HG02938 (cell line): ENCODE results near the gene TSSK3.
A peak's percentile ranks its signal among the peaks of the same experiment; 100 is the strongest.

ENCODE experiments used
- ATAC-seq: cut with Tn5 transposase; IDR thresholded peaks from one replicate; pipeline ENCODE4 v1.9.1; 2021; ENCODE audit warnings: mild to moderate bottlenecking, moderate library complexity; ENCODE audit not compliant: unreplicated experiment

Gene TSSK3, protein sequence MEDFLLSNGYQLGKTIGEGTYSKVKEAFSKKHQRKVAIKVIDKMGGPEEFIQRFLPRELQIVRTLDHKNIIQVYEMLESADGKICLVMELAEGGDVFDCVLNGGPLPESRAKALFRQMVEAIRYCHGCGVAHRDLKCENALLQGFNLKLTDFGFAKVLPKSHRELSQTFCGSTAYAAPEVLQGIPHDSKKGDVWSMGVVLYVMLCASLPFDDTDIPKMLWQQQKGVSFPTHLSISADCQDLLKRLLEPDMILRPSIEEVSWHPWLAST

DNA sequence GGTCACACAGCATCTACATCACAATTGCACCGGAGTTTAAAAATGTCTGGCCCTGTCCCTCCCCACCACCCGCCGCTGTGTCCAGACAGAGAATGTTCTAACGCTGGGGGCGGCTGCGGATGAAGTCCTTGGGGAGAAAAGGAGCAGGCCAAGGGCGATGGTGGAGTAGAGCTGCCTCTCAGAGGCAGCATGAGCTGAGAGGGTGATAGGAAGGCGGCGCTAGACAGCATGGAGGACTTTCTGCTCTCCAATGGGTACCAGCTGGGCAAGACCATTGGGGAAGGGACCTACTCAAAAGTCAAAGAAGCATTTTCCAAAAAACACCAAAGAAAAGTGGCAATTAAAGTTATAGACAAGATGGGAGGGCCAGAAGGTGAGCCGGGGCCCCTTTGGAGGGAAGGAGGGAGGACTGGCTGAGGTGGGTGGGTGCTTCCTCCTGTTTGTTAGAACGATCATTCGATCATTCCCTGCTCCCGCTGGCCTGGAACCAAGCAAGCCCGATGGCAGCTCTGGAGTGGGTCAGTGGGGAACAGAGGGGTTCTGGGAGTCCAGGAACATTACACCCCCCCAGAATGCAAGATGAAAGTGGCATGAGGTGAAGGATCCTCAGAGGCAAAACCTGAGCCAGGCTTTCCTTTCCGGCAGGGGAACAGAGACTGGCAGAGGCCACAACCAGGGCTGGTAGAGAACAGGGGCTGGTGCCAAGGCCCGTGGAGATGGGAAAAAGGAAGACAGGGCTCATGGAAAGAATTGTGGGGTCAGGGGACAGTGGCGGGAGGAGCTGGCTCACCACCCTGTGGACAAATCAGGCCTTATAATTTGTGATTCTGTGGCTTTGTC is at the start of gene TSSK3, which contains the start of gene FAM229A:
Gene TSSK3 (plus strand): TSS at position 66 of the 840 bp plus-strand sequence. CDS start 163 bp downstream, at position 229.
Gene FAM229A (minus strand): TSS at position 12 of the 840 bp plus-strand sequence. CDS start 394 bp downstream, outside the sequence.
- no peak for ATAC-seq

DNA sequence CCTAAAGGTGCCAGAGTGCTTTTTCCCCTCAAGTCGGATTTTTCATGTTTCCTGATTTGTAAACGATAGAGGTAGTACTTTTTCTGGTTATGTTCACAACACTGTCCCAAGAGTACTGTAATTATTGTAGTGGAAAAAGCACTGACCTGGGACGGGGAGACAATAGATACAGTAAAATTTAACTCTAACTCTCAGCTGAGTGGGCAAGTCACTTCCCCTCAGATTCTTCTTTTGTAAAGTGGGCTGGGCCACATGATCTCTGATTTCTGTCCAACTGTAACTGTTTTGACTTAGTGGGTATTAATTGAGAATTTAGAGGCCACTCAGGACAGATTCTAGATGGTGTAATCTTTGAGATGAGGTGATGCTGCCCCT is 45.4 kb upstream of the TSSK3 start:
- ATAC-seq, result peak; percentile 25

DNA sequence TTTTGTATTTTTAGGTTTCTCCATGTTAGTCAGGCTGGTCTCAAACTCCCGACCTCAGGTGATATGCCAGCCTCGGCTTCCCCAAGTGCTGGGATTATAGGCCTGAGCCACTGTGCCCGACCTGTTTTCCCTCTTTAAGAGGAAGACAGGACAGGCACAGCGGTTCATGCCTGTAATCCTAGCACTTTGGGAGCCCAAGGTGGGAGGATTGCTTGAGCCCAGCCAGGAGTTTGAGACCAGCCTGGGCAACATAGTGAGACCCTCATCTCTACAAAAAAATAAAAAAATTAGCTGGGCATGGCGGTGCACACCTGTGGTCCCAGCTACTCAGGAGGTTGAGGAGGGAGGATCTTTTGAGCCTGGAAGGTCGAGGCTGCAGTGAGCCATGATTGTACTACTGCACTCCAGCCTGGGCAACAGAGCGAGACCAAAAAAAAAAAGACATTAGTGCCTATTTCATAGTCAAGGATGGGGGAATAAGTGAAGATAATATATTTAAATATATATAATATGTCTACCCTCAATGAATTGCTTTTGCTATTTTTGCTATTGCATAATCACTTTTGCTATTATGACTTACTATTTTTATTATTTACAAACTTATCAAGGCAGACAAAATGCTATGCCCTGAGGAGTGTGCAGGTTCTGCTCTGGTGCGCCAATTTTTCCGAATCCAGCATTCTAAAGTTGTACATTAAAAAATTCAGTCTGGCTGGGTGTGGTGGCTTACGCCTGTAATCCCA is 44.0 kb upstream of the TSSK3 start:
- no peak for ATAC-seq

DNA sequence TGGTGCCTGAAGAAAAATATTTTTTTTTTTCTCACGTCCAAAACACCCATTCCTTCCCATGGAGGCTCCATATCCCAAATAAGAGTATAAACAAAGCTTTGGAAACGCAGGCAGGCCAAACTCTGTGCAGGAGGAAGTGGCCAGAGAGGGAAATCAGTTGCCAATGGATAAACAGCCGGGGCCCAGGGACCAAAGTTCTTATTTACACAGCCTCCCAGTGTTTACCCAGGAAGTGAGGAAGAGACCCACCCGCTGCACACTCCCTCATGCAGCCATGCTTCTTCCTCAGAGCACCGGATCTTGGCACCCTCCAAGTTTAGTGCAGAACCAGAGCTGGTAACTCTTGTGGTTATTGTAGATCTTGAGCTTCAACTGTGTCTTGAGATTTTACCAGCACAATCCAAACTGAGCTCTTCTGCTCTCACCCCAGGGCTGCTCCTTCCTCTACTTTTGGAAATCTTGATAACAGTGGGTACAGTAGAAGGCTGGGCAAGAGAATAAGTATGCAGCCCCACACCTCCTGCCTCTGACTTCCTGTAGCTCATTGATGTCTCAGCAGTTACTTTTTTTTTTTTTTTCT is 40.5 kb upstream of the TSSK3 start:
- no peak for ATAC-seq

DNA sequence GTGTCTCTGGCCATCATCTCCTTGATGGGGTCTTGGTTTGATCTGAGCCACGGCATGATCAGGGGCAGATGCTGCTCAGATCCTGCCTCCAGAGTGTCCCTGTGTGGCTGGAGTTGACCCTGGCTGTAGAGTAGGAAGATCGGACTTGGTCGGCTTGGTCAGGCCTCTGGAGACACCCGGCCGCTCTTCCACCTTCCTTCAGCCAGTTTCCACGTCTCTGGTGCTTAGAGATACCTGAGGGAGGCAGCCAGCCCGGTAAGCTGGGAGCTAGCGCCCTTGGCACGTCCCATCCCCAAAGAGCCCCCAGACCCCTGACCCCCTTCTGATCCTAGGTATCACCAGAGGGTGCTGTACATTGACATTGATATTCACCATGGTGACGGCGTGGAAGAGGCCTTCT is 35.1 kb upstream of the TSSK3 start:
- no peak for ATAC-seq

DNA sequence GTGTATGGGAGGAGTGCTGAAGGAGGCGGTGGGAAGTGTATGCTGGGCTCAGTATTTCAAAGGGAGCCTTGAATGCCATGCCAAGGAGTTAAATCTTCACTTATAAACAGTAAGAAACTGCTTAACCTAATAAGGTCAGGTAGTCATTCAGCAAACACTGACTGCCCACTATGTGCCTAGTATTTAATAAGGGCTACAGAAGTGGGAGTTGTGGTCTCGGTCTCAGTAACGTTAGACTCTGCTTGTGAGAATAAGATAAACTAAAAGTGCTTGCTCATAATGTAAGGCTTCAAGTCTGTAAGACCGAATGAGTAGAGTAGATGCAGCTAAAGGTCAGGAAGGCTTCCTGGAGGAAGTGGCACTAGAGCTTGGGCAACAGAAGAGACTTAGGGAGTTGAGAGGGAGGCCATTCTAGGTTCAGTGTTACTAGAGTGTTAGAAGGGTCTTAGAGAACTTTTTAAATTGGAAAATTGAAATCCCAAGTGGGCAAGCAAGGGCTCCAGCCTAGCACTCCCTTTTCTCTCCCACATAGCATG is 32.3 kb upstream of the TSSK3 start:
- ATAC-seq, result no peak

DNA sequence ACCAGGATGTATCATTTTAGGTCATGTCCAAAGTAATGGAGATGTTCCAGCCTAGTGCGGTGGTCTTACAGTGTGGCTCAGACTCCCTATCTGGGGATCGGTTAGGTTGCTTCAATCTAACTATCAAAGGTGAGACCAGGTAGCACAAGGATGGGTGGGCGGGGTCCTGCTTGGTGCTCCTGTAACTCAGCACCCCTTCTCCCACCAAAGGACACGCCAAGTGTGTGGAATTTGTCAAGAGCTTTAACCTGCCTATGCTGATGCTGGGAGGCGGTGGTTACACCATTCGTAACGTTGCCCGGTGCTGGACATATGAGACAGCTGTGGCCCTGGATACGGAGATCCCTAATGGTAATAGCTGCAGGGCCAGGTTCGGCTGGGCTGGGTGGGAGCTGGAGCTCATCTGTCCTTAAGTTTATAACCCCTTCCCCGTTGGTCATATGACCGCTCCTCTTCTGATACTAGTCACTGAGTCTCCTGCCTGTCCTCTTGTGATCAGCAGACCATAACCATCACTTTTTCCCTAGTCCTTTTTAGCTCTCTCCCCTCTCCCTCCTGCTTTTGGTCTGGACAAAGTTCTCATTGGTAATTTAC is 31.7 kb upstream of the TSSK3 start:
- no peak for ATAC-seq

DNA sequence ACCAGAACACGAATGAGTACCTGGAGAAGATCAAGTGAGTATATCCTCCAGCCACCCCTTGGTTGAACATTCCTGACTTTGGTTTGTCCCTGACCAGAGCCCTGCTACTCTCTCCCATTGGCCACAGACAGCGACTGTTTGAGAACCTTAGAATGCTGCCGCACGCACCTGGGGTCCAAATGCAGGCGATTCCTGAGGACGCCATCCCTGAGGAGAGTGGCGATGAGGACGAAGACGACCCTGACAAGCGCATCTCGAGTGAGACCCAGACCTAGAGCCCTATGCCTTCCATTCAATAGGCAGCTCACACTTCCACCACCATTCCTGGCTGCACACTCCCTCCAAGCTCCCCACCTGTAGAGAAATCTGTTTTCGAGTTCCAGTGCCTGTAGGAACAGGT is 30.8 kb upstream of the TSSK3 start:
- ATAC-seq, result no peak

DNA sequence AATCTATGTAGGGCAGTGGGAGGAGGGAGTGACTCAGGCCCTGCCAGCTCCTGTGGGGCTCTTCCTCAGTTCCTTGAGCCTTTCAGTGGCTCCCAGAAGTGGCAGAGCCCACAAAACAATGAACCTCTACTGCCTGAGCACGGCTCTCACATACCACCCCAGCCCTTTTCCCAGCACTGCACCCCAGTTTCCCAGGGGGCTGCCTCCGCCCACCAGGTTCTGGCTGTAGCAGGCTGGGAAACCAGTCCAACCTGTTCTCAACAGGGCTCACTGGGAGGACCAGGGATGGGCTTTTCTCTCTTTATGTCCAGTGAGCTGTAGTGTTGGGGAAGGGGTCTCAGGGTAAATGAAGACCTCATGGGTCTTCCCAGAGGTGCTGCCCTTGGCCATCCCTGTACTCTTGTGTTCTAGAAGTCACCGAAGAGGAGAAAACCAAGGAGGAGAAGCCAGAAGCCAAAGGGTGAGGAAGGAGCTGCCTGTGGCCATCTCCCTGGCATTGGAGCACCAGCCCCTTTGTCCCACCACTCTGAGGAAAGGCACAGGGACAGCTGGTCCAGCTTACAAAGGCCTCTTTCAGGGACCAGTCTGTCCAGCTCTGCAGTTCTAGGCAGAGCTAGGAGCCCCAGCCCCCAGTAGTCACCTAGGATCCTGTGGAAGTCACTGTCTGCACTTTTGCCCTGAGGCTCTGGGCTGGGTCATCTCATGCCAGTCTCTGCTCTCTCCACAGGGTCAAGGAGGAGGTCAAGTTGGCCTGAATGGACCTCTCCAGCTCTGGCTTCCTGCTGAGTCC is 29.9 kb upstream of the TSSK3 start:
- ATAC-seq, result no peak

DNA sequence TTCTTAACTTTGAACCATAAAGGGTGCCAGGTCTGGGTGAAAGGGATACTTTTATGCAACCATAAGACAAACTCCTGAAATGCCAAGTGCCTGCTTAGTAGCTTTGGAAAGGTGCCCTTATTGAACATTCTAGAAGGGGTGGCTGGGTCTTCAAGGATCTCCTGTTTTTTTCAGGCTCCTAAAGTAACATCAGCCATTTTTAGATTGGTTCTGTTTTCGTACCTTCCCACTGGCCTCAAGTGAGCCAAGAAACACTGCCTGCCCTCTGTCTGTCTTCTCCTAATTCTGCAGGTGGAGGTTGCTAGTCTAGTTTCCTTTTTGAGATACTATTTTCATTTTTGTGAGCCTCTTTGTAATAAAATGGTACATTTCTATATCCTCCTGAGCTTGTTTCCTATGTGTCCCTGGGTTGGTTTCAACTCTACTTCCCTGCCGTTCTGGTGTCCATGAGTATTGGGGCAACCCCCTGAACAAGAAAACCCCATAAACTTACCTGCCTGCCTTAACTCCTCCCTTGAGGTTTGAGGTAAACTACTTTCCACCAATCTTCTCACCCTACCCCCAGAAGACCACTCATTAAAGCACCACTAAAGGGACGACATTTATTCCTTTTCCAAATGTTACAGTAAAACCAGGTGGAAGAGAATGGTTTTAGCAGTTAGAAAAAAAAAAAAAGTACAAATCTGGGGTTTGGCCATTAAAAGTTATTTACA is 28.9 kb upstream of the TSSK3 start:
- no peak for ATAC-seq

DNA sequence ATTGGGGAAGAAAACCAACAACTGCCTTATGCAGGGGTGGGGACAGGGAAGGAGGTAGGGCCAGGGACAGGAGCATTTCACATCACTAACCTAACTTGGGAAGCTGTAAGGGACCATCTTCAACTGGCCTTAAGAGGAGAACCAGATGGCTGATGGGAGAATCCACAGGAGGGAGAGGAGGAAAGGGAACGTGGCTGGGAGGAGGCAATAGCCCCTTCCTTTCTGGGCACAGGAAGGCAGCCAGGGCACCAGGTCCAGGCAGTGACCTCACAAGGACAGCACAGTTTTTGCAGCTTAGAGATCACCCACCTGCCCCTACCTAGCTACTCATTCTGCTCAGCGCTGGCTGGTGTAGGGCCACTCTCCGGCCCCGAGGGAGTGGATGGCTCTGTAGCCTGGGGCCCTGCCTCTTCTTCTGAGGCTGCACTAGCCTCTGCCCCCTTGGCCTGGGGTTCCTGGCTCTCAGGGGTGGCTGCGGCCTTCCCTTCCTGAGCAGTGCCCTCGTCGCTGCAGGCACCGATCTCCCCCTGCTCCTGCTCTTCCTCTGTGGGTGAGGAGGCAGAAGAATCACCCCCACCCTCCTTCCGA is 28.0 kb upstream of the TSSK3 start:
- no peak for ATAC-seq

DNA sequence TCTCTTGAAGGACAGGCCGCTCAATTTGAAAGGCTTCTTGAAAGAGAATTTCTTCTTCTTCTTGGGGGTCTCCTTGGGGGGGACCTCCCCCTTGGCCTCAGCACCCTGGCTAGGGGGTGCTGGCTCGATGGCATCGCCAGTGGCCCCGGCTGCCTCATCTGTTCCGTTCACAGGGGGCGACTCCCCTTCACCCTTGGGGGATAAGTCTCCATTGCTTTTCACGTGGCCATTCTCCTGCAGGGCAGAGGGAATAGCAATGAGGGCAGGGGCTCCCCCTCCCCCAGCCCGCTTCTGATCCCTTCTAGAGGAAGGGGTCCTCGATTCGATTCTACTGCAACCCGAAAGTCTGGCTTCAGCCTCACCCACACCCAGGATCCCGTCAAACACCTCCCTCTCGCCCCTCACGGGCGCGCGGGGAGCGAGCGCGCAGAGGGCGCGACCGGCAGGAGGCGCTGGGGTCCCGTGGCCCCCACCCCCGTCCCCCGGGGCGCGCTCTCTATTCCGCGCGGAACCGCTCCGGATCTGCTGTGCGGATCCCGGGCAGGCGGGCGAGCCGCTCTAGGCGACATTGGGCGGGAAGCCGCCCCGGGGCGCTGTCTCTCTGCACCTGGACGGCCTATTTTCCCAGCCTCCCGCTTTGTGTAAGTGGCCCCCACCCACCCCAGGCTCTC is 27.3 kb upstream of the TSSK3 start:
- ATAC-seq, result no peak

DNA sequence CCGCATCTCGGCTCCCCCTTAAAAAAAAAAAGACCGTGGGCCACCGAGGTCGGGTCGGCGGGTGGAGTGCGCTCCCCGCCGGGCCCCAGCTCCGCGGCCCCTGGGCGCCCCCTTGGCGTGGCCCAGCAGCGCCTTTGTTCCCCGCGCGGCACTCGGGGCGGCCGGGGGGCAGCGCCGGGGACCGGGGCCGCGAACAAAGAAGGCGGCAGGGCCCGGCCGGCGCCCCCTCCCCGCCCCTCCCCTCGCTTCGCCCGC is 26.9 kb upstream of the TSSK3 start:
- ATAC-seq, result no peak

DNA sequence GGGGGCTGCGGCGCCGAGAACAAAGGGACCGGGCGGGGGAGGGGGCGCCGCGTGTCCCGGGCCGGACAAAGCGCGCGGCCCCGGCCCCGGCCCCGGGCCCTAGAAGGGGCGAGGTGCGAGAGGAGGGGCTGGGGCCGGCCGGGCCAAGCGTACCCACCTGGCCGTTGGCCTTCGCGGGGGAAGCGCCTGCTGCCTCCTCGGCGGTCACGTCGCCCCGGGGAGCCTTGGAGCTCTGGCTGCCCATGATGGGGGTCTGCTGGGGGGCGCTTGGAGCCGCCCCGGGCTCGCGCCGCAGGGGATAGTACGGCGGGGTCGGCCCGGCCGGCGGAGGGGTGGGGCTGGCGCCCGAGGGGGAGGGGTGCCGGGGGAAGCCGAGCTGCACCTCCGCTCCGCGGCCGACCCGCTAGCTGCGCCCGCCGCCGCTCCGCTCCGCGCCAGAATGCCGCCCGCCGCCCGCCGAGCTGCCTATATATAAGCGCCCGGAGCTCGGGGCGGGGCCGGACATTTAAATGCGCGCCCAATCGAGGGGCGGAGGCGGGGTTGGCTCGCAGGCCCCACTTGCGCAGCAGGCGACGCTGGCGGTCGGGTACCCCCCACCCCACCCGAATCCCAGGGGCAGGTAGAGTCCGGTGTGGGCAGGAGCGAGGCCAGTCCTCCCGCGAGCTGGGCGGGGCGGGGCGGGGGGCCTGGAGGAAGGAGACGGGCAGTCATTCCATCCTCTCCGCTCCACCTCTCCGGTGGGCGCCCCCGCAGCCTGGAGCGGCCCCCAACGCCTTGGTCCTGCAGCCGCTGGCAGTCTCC is 26.3 kb upstream of the TSSK3 start, which contains the start of gene MARCKSL1:
Gene MARCKSL1 (minus strand): TSS at position 444 of the 801 bp plus-strand sequence. CDS start 200 bp downstream, at position 244.
- ATAC-seq, result no peak

DNA sequence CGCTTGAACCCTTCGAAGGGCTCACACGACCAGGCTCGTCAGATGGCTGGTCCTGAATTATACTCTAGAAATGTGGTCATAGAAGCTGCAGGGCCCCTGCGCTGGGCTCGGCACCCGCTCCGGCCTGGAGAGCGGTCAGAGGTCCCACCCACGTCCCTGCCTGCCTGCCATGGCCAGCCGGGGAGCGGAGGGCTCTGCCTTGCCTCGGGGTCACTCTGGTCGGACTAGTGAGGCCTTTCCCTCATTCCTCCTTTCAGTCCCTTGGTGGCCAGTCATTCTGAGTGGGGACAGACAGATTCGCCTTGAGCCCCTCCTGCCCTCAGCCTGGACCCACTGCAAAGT is 25.8 kb upstream of the TSSK3 start:
- ATAC-seq, result no peak

DNA sequence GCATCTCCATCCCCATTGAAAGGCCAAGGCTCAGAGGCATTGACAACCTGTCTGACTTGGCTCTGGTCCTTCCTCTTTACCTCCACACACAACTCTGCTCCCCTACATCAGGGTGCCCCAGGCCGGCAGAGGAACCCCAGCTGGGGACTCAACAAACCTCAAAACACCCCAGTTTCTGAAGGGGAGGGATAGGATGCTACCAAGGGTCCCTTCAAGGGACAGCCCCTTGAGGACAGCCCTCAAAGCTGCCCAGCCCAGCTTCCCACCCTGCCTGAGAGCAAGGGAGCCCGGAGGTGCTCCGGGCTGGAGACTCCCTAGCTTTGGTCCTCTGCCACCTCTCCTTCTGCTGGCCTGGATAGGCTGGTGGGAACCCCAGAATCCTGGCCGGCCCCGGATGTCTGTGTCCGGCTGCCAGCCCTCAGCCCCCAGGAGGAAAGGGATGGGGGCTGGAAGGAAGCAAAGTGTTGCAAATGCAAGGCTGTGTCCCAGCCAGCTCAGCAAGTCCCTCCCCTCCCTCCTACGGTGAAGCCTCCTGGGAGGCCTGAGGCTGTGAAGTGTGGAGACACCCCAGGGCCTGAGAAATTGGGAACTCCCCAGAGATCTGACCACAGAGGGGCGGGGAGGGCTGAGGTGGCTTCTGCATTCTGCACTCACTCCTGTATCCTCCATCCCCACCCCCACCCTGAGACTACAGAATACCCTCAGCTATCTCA is 25.2 kb upstream of the TSSK3 start:
- ATAC-seq, result no peak
